Hippocampal formation (tissue), 2 donors: ENCODE results near the gene ZBTB46.

Experiments used
- DNase-seq, 2 donors: peaks; one replicate each; lab custom pipeline; 2025; lab: John Stamatoyannopoulos, UW

The ZBTB46 gene

DNA sequence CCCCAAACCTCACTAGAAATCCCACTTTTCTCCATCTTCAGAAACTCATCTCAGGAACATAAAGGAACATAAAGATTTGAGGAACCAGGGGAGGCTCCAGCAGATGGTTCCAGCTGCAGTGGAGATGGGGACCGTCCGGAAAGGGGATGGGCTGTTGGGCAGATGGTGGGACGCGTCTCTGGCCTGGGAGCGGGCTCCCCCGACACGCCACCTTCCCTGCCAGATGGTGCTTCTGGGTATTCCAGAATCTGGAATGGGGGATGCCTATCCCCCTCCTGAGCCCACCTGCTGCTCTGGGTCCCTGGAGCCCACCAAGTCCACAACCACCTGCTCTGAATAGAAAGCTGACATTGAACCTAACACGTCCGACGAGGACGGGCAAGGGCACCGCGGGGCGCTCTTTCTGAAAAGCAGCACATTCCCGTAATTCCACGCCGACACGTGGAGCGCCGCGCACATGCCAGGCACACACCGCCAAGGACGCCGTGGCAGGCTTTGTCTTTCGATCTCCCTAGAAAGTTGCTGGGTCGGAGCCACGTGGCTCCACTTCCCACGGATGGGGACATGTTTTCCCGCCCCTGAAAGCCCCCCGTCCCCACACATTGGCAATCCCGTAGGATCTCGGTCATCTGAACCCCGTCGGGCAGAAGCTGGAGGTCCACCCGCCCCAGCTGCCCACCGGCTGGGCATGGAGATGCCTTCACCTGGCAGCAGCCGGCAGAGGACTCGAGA is 64.2 kb downstream of the ZBTB46 start:
- DNase-seq: no peak

- no peak for DNase-seq
These were observed 65.2 kb downstream of the ZBTB46 start for GRCh38 chr20:63765902-63766301.

DNA sequence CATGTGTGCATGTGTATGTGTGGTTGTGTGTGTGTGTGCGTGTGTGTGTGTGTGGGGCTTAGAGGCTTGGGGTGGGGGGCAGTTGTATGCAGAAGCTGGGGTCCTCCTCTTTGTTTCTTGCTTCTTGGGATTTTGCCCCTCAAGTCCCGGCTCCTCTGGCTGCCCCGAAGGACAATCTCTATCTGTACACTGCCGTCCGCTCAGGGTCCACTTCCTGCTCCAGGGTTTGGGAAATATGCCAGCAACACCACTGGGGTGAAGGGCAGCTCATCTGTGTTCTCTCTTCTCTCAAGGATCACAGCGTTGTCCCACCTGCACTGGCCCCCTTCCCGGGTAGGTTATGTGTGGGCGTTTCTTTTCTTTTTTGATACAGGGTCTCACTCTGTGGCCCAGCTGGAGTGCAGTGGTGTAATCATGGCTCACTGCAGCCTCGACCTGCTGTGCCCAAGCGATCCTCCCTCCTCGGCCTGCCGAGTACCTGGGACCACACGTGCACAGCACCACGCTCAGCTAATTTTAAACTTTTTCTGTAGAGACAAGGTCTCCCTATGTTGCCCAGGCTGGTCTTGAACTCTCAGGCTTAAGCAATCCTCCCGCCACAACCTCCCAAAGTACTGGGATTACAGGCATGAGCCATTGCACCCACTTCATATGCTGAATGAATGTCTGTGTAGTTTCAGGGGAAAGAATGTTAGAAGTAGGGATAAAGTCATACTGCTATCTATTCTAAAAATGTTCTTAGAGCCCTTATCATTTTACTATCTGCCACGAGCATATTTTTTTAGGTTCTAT is 65.8 kb downstream of the ZBTB46 start:
- no peak for DNase-seq

- DNase-seq: no peak
These were observed 71.6 kb downstream of the ZBTB46 start for GRCh38 chr20:63759377-63759901.

DNA sequence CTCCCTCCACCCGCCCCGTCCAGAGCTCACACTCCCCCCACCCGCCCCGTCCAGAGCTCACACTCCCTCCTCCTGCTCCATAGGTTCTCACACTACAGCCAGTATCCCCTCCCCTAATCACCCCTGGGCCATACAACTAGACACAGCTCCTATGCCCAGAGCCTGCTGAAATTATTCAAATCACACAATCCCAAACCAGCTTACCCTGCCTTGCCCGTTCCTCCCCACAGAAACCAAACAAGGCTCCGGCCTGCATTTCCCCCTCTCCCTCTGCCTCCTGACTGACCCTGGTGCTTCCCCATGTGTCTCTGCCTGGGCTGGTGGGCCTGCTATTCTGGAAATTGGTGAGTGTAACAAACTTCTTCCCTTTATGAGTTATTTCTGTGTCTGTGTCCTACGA is 72.9 kb downstream of the ZBTB46 start:
- DNase-seq: no peak

DNA sequence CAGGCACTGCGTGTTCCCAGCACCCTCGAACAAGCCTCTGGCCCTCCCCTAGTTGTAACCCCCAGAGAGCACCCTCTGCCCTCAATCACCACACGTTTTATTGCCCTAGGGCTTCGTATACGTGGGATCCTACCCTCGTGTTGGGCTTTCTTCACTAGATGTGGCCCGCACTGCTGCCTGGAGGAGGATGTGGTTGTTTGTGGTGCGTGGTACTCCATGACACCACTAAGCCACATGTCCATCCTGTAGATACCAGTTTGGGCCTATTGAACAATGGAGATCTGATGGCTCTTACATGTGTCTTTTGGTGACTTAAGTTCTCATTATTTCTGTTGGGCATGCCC is 74.4 kb downstream of the ZBTB46 start:
- no peak for DNase-seq

GRCh38 chr20:63755933-63756647 is 75.0 kb downstream of the ZBTB46 start:
- no peak for DNase-seq

- no peak for DNase-seq
These were observed 77.1 kb downstream of the ZBTB46 start for GRCh38 chr20:63754008-63754407.

DNA sequence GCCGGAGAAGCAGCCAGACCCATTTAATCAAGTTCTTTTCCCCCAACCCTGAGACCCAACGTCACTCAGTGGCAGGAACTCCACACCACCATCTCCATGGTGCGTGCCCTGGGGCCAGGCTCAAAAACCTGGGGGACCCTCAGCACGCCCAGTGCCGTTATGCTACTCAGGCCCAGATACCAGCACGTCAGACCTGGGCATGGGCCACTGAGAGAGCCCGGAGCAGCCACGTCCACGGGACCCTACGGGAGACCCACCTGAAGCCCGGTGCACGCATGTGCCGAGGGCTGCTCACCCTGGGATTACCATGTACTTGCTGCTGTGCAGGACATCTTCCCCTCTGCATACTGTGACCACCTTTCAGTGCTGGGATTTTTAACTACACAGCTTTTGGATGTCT is 77.7 kb downstream of the ZBTB46 start:
- DNase-seq: no peak

DNA sequence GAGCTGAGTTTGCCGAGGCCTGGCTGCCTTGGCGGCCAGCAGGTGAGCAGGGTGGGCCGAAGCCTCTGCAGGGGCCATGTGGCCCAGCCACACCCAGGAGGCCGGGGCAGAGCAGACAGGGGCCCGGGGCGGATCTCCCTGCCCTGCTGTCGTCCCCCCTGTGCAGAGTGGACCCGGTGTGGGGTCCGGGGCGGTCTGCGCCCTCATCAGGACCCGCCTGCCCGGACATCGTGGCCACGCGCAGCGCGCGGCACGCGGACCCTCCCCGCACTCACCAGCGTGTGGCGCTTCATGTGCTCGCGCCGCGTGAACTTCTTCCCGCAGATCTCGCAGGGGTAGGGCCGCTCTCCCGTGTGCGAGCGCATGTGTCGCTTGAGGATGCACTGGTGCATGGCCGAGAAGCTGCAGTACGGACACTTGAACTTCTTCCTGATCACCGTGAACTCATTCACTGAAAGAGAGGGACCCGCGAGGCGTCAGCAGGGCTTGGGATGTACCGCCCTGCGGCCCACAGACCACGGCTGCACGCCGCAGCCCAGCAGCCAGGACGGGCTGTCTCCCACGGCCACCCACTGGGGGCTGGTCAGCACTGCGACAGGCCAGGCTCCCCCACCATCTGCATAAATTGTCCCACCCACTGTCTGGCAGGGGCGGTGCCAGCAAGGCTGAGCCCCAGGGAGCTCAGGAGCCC is 78.5 kb downstream of the ZBTB46 start:
- DNase-seq: no peak

GRCh38 chr20:63751471-63752271 is 79.4 kb downstream of the ZBTB46 start:
- no peak for DNase-seq

DNA sequence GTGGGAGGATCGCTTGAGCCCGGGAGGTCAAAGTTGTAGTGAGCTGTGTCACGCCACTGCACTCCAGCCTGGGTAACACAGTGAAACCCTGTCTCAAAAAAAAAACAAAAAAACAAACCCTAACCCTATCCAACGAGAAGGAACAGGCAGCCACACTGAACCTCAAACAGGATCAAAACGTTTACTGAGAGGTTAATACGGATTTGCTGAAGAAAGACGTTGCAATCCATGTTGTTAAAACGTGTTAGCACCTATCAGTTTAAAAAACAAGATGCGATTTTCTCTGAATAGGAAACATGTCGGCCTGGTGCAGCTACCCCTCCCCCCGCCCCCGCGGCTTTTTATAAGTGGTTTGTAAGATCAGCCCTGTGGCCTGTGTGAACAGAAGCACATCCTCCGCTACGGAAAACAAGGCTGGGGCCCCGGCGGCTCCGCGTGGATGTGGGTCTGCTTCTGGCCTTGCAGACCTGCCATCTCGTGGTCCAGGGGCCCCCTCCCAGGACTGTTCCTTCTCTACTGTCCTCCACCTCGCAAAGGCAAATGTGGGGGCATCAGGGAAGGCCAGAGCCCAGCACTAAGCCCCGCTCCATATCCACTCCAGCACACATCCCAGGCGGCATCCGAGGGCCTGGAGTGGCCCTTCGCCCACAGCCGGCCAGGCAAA is 80.1 kb downstream of the ZBTB46 start:
- DNase-seq: no peak

- no peak for DNase-seq
These were observed 81.2 kb downstream of the ZBTB46 start for GRCh38 chr20:63749597-63750508.

DNA sequence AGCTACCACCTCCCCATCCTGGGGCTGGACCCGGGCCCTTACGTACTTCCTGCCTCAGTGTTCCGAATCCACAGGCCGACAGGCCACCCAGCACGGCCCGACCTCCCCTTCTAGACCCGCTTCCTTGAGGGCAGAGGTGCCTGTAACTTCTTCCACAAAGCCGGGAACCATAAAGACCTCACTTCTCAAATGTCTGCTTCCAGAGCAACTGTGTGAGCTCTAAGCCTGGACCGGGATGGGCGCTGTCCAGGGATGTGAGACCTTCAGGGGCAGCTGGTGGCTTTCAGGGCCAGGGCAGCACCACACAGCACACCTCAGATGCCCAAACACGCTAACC is 82.2 kb downstream of the ZBTB46 start:
- no peak for DNase-seq

- no peak for DNase-seq
These were observed 82.8 kb downstream of the ZBTB46 start for GRCh38 chr20:63748070-63748933.

DNA sequence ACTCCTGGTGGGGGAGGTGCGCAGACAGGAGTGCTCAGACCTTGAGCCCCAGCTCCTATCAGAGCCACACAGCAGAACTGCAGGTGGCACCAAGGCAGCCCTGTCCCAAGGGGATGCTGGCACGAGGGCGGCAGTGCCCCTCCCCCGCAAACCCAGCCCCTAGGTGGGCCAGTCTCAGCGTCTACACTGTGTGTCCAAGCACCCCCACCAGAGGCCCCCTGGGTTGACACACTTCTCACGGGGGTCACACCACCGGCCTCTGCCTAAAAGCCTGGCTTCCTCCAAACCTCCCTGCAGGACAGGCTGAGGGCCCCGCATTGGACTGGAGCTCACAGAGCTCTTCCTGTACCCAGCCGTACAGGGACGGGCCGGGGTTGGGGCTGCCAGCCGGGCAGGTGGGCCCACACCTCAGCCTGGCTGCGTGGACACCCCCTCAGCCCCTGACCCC is 83.4 kb downstream of the ZBTB46 start:
- no peak for DNase-seq

DNA sequence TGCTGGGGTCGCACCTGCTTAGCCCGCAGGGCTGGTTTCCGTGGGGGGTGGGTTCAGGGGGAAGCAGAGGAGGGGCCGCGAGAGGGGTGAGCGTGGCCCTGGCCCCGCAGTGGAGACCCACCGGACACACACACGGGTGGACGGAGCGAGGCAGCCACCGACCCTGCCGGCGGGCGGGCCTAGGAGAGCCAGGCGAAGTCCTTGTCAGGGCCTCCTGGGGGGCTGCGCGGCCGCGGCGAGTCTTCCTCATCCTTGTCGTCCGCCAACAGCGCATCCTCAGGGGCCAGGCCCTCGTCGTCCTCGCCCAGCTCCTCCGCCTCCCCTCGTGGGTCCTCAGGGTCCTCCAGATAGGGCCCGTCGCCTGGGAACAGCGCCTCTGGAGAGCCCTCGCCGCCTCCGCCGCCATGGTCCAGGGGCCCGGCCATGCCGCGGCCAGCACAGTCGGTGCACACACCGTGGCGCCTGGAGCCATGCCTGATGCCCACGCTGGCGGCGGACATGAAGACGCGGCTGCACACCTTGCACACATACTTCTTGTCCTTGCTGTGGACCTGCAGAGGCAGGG is 84.2 kb downstream of the ZBTB46 start:
- DNase-seq: no peak
